GM23248 (cell line): Measurements from ENCODE around the gene NACC2.

Experiments used
- EZH2 ChIP-seq: fragments of 200-600 bp; sonication (generic); IDR thresholded peaks from 2 replicates; pipeline ENCODE4 v1.6.1; 2018; ENCODE audit warnings: antibody characterized with exemption, mild to moderate bottlenecking; ENCODE audit not compliant: insufficient read depth, poor library complexity, severe bottlenecking
- EZH2phosphoT487 ChIP-seq: fragments of 200-600 bp; sonication (generic); IDR thresholded peaks from 2 replicates; pipeline ENCODE4 v1.6.1; 2018; ENCODE audit warnings: antibody characterized with exemption, moderate library complexity, mild to moderate bottlenecking, low read depth; ENCODE audit not compliant: insufficient read depth

DNA sequence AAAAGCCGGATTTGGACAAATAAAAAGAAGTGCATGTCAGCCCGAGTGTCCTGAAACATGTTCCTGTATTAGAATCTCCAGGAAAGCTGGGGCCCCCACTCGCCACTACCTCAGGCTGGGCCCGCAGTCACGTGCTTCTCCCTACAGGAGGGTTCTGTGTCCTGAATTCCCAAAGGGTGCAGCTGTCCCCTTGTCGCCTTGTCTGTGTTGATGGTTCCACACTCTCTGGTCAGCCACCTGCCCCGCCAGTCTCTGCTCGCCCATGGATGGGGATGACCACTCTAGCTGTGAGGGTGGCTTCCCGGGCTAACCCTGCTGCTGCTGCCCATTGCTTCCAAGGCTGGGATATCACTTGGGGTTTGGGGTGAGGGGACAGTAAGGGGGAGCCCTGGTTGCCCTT is 26.7 kb upstream of the NACC2 start:
- TF ChIP-seq EZH2 (no peak), EZH2phosphoT487 (no peak)
